Measurements from ENCODE around the gene KRTAP5-7.

Gene KRTAP5-7

GRCh38 chr11:71485466-71485865, 41.6 kb upstream of the KRTAP5-7 start:
- Histone ChIP-seq H3K27ac (ENCODE audit: low read depth, low read length) (no peak overlapping the region), H3K9ac (ENCODE audit: low read depth in 1 of 2, low read length in 2 of 2) (no peak overlapping the region), H3K27me3 (ENCODE audit: control insufficient read depth in 1 of 2, insufficient read depth in 2 of 2, low read length in 2 of 2) (no peaks in the 10 kb centered on the region), H3K9me3 (ENCODE audit: control insufficient read depth in 1 of 2, low read length in 2 of 2) (no peaks in the 10 kb centered on the region), H3K4me3 (ENCODE audit: low read depth in 1 of 2, low read length in 2 of 2) (no peak overlapping the region), H3K36me3 (ENCODE audit: control insufficient read depth in 1 of 2, insufficient read depth in 2 of 2, low read length in 2 of 2) (peaks cover 58 to 92% of the 10 kb centered on the region in 2 donors), H3K4me1 (ENCODE audit: control insufficient read depth in 1 of 2, insufficient read depth in 2 of 2, low read length in 2 of 2) (no peaks in the 10 kb centered on the region)

DNA sequence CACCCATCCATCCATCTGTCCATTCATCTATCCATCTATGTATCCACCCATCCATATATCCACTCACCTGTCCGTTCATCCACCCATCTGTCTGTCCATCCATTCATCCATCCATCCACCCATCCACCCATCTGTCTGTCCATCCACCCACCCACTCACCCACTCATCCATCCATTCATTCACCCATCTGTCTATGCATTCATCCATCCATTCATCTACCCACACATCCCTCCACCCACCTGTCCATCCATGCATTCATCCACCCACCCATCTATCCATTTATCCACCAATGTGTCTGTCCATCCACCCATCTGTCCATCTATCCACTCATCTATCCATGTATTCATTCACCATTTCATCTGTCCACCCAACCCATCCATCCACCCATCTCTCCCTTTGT, 40.7 kb upstream of the KRTAP5-7 start:
- H3K27me3 ChIP-seq (ENCODE audit: control insufficient read depth in 1 of 2, insufficient read depth in 2 of 2, low read length in 2 of 2): no peaks in the 10 kb centered on the region
- H3K27ac ChIP-seq (ENCODE audit: low read depth, low read length): no peak overlapping the region
- H3K9me3 ChIP-seq (ENCODE audit: control insufficient read depth in 1 of 2, low read length in 2 of 2): no peaks in the 10 kb centered on the region
- peaks cover 55 to 92% of the 10 kb centered on the region in 2 donors for H3K36me3 ChIP-seq (ENCODE audit: control insufficient read depth in 1 of 2, insufficient read depth in 2 of 2, low read length in 2 of 2)
- H3K4me3 ChIP-seq (ENCODE audit: low read depth in 1 of 2, low read length in 2 of 2): no peak overlapping the region
- H3K4me1 ChIP-seq (ENCODE audit: control insufficient read depth in 1 of 2, insufficient read depth in 2 of 2, low read length in 2 of 2): no peaks in the 10 kb centered on the region
- H3K9ac ChIP-seq (ENCODE audit: low read depth in 1 of 2, low read length in 2 of 2): no peak overlapping the region

- no peaks in the 10 kb centered on the region for H3K27me3 ChIP-seq (ENCODE audit: control insufficient read depth in 1 of 2, insufficient read depth in 2 of 2, low read length in 2 of 2)
- no peak overlapping the region for H3K4me3 ChIP-seq (ENCODE audit: low read depth in 1 of 2, low read length in 2 of 2)
- no peaks in the 10 kb centered on the region for H3K9me3 ChIP-seq (ENCODE audit: control insufficient read depth in 1 of 2, low read length in 2 of 2)
- no peaks in the 10 kb centered on the region for H3K4me1 ChIP-seq (ENCODE audit: control insufficient read depth in 1 of 2, insufficient read depth in 2 of 2, low read length in 2 of 2)
- no peak overlapping the region for H3K27ac ChIP-seq (ENCODE audit: low read depth, low read length)
- H3K9ac ChIP-seq (ENCODE audit: low read depth in 1 of 2, low read length in 2 of 2): no peak overlapping the region
- H3K36me3 ChIP-seq (ENCODE audit: control insufficient read depth in 1 of 2, insufficient read depth in 2 of 2, low read length in 2 of 2): peaks cover 41 to 87% of the 10 kb centered on the region in 2 donors
These were observed 38.3 kb upstream of the KRTAP5-7 start for GRCh38 chr11:71488681-71489270.

DNA sequence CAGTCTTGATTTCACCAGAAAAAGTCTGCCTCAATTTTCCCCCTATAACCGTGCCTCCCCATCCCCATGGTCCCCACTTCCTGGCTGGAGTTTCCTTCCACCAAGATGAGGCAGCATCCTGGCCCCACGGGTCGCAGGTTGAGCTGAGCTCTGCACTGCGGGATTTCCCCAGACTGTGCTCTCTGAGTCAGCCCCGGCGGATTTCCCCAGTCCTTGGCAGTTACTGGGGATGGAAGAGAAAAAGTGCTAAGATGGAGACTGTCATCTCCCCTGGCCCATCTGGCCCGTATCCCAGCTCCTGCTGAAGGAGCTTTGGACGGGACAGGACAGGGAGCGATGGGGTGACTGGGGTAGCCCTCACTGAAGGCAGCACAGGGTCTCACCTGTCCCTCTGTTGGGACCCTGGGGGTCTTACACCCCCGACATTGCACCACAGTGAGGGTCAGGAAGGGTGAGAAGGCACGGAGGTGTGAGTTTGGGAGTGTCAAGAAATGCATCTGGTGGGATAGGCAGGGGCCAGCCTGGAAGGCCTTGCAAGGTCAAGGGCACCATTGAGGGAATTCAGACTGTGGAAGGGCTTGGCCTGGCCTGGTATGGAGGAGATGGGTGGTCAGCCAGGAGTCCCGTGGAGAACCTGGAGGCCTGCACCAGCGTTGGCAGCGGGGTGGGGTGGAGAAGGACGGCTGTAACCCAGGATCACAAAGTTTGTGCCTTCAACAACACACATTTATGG, 37.6 kb upstream of the KRTAP5-7 start:
- no peaks in the 10 kb centered on the region for H3K27me3 ChIP-seq (ENCODE audit: control insufficient read depth in 1 of 2, insufficient read depth in 2 of 2, low read length in 2 of 2)
- H3K4me3 ChIP-seq (ENCODE audit: low read depth in 1 of 2, low read length in 2 of 2): no peak overlapping the region
- H3K9ac ChIP-seq (ENCODE audit: low read depth in 1 of 2, low read length in 2 of 2): no peak overlapping the region
- H3K4me1 ChIP-seq (ENCODE audit: control insufficient read depth in 1 of 2, insufficient read depth in 2 of 2, low read length in 2 of 2): no peaks in the 10 kb centered on the region
- H3K36me3 ChIP-seq (ENCODE audit: control insufficient read depth in 1 of 2, insufficient read depth in 2 of 2, low read length in 2 of 2): peaks cover 37 to 85% of the 10 kb centered on the region in 2 donors
- H3K9me3 ChIP-seq (ENCODE audit: control insufficient read depth in 1 of 2, low read length in 2 of 2): no peaks in the 10 kb centered on the region
- H3K27ac ChIP-seq (ENCODE audit: low read depth, low read length): no peak overlapping the region

GRCh38 chr11:71490044-71490730, 36.9 kb upstream of the KRTAP5-7 start:
- Histone ChIP-seq H3K9me3 (ENCODE audit: control insufficient read depth in 1 of 2, low read length in 2 of 2) (no peaks in the 10 kb centered on the region), H3K27me3 (ENCODE audit: control insufficient read depth in 1 of 2, insufficient read depth in 2 of 2, low read length in 2 of 2) (no peaks in the 10 kb centered on the region), H3K27ac (ENCODE audit: low read depth, low read length) (no peak overlapping the region), H3K9ac (ENCODE audit: low read depth in 1 of 2, low read length in 2 of 2) (no peak overlapping the region), H3K4me1 (ENCODE audit: control insufficient read depth in 1 of 2, insufficient read depth in 2 of 2, low read length in 2 of 2) (no peaks in the 10 kb centered on the region), H3K4me3 (ENCODE audit: low read depth in 1 of 2, low read length in 2 of 2) (no peak overlapping the region), H3K36me3 (ENCODE audit: control insufficient read depth in 1 of 2, insufficient read depth in 2 of 2, low read length in 2 of 2) (peaks cover 34 to 84% of the 10 kb centered on the region in 2 donors)

DNA sequence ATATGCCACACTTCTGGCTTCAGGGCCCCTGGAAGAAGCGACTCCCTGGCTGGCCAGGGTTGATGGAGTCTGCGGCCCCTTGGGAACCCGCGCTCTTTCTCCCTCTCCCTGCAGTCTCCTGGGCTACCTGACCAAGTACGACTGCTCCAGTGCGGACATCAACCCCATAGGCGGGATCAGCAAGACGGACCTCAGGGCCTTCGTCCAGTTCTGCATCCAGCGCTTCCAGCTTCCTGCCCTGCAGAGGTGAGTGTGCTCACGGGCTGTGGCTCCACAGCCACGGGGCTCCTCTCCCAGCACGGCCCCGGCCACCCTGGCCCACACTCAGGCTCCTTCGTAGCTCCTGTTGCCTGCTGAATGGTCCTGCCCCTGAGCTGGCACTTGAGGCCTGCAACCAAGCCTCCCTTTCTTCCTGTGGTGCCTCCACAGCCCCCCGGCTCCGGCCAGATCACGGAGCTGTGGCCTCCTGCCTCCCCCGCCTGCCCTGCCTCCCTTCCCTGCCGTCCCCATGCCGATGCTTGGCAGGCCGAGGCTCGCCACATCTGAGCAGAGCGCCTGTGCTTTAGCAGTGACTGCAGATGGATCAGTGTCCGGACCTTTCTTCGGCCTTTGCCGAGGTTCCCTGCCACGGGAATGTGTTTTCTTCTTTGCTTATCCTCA, 36.2 kb upstream of the KRTAP5-7 start:
- peaks cover 32 to 84% of the 10 kb centered on the region in 2 donors for H3K36me3 ChIP-seq (ENCODE audit: control insufficient read depth in 1 of 2, insufficient read depth in 2 of 2, low read length in 2 of 2)

DNA sequence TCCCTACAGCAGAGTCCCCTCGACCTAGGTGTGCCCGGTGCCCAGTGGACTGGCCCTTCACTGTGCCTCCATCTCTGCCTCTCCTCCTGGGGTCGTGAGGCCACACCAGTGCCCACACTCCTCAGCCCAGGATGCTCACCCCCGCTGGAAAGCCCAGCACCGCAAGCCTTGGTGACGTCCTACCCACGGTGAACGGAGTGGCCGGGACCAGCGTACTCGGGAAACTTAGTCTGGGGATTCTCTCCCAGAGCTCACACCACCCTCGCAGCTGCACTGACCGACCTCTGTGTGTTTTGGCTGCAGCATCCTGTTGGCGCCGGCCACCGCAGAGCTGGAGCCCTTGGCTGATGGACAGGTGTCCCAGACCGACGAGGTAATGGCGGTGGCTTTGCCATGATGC, 35.5 kb upstream of the KRTAP5-7 start:
- Histone ChIP-seq H3K4me3 (ENCODE audit: low read depth in 1 of 2, low read length in 2 of 2) (no peak overlapping the region), H3K9ac (ENCODE audit: low read depth in 1 of 2, low read length in 2 of 2) (no peak overlapping the region), H3K27me3 (ENCODE audit: control insufficient read depth in 1 of 2, insufficient read depth in 2 of 2, low read length in 2 of 2) (no peaks in the 10 kb centered on the region), H3K36me3 (ENCODE audit: control insufficient read depth in 1 of 2, insufficient read depth in 2 of 2, low read length in 2 of 2) (peaks cover 32 to 84% of the 10 kb centered on the region in 2 donors), H3K27ac (ENCODE audit: low read depth, low read length) (no peak overlapping the region), H3K9me3 (ENCODE audit: control insufficient read depth in 1 of 2, low read length in 2 of 2) (no peaks in the 10 kb centered on the region), H3K4me1 (ENCODE audit: control insufficient read depth in 1 of 2, insufficient read depth in 2 of 2, low read length in 2 of 2) (no peaks in the 10 kb centered on the region)

More for the DNA sequence above, 36.2 kb upstream of the KRTAP5-7 start:
- no peaks in the 10 kb centered on the region for H3K4me1 ChIP-seq (ENCODE audit: control insufficient read depth in 1 of 2, insufficient read depth in 2 of 2, low read length in 2 of 2)
- no peak overlapping the region for H3K27ac ChIP-seq (ENCODE audit: low read depth, low read length)
- H3K9me3 ChIP-seq (ENCODE audit: control insufficient read depth in 1 of 2, low read length in 2 of 2): no peaks in the 10 kb centered on the region
- no peak overlapping the region for H3K9ac ChIP-seq (ENCODE audit: low read depth in 1 of 2, low read length in 2 of 2)
- H3K4me3 ChIP-seq (ENCODE audit: low read depth in 1 of 2, low read length in 2 of 2): no peak overlapping the region
- H3K27me3 ChIP-seq (ENCODE audit: control insufficient read depth in 1 of 2, insufficient read depth in 2 of 2, low read length in 2 of 2): no peaks in the 10 kb centered on the region

- no peaks in the 10 kb centered on the region for H3K27me3 ChIP-seq (ENCODE audit: control insufficient read depth in 1 of 2, insufficient read depth in 2 of 2, low read length in 2 of 2)
- no peaks in the 10 kb centered on the region for H3K4me1 ChIP-seq (ENCODE audit: control insufficient read depth in 1 of 2, insufficient read depth in 2 of 2, low read length in 2 of 2)
- peaks cover 33 to 86% of the 10 kb centered on the region in 2 donors for H3K36me3 ChIP-seq (ENCODE audit: control insufficient read depth in 1 of 2, insufficient read depth in 2 of 2, low read length in 2 of 2)
- no peak overlapping the region for H3K4me3 ChIP-seq (ENCODE audit: low read depth in 1 of 2, low read length in 2 of 2)
- H3K27ac ChIP-seq (ENCODE audit: low read depth, low read length): no peak overlapping the region
- H3K9me3 ChIP-seq (ENCODE audit: control insufficient read depth in 1 of 2, low read length in 2 of 2): no peaks in the 10 kb centered on the region
- no peak overlapping the region for H3K9ac ChIP-seq (ENCODE audit: low read depth in 1 of 2, low read length in 2 of 2)
These were observed 35.1 kb upstream of the KRTAP5-7 start for GRCh38 chr11:71491940-71492339.

- no peak overlapping the region for H3K27ac ChIP-seq (ENCODE audit: low read depth, low read length)
- peaks cover 59 to 91% of the 10 kb centered on the region in 2 donors for H3K36me3 ChIP-seq (ENCODE audit: control insufficient read depth in 1 of 2, insufficient read depth in 2 of 2, low read length in 2 of 2)
- no peaks in the 10 kb centered on the region for H3K27me3 ChIP-seq (ENCODE audit: control insufficient read depth in 1 of 2, insufficient read depth in 2 of 2, low read length in 2 of 2)
- no peak overlapping the region for H3K4me3 ChIP-seq (ENCODE audit: low read depth in 1 of 2, low read length in 2 of 2)
- H3K9me3 ChIP-seq (ENCODE audit: control insufficient read depth in 1 of 2, low read length in 2 of 2): no peaks in the 10 kb centered on the region
- no peak overlapping the region for H3K9ac ChIP-seq (ENCODE audit: low read depth in 1 of 2, low read length in 2 of 2)
- no peaks in the 10 kb centered on the region for H3K4me1 ChIP-seq (ENCODE audit: control insufficient read depth in 1 of 2, insufficient read depth in 2 of 2, low read length in 2 of 2)
These were observed 31.5 kb upstream of the KRTAP5-7 start for GRCh38 chr11:71495286-71496230.
